Stimulated activated CD4-positive, alpha-beta T cell treated with anti-CD3 and anti-CD28 coated beads, Interleukin-15, amount 100 ng/mL, for 1 hour (primary cell): ENCODE data around the gene ZBTB14.
A peak's percentile ranks its signal among the peaks of the same experiment; 100 is the strongest.

ENCODE experiments used
- DNase-seq, 2 donors: peaks; one replicate each; pipeline ENCODE4 v3.0.0-alpha.2; 2020; ENCODE audit warnings: low read depth in 1 of 2, low spot score in 1 of 2

ZBTB14 gene

DNA sequence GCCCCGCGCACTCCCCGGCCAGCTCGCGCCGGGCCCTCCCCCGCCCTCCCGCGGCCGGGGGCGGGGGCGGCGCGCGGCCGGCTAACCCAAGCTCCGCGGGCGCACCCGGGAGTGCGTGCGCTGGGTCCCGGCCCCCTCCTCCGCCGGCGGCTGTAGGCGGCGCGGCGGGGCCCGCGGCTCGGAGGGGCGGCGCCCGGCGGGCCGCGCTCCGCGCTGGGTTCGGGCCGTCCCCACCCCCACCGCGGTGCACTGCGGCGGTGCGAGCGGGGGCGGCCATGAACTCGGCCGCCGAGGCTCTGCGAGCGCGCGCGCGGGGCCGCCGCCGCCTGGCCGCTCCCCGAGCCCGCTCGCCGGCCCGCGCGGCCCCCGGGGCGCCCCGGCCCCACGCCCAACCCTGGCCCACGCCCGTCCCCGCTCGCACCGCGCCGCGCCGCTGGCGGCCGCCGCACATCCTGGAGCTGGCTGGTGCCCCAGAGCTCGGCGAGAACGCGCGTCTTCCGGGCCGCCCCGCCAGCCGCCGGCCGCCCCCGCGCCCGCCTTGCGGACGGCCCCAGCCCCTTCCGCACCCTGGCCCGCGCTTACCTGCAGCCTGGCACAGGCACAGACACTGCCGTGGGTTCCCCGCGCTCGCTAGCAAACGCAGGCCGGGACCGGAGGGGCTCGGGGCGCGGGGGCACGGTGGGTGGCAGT, at the start of gene ZBTB14:
TSS of gene ZBTB14 (minus strand) at position 496 of the 690 bp plus-strand sequence. CDS start 2,480 bp downstream, outside the sequence.
- DNase-seq: peak; percentile 45 to 61

DNA sequence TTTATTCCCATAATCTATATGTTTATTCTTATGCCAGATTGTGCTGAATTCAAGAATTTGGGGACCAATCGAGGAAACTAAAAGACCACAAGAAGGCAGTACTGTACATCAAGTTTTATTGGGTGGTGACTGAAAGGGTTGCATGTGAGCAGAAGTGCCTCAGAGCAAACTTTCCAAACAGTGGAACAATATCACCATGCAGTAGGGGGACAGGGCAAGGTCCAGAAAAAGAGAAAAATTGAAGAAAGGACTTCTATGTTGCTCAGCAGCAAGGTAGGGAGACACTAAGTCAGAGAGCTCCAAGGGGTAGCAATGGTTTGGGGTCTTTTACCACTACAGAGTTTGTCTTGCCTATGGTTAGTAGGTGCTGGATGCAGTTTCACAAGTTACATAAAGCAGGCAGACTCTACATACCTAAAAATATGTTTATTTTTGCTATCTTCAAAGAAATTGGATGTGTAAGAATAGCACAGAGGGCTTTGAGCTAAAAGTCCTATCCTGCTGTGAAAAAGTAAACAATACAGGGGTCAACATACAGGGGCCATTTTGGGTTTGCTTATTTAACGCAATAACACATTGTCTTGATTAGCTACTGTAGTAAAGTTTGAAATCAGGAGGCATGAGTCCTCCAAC, 43.8 kb upstream of the ZBTB14 start:
- DNase-seq: no peak

DNA sequence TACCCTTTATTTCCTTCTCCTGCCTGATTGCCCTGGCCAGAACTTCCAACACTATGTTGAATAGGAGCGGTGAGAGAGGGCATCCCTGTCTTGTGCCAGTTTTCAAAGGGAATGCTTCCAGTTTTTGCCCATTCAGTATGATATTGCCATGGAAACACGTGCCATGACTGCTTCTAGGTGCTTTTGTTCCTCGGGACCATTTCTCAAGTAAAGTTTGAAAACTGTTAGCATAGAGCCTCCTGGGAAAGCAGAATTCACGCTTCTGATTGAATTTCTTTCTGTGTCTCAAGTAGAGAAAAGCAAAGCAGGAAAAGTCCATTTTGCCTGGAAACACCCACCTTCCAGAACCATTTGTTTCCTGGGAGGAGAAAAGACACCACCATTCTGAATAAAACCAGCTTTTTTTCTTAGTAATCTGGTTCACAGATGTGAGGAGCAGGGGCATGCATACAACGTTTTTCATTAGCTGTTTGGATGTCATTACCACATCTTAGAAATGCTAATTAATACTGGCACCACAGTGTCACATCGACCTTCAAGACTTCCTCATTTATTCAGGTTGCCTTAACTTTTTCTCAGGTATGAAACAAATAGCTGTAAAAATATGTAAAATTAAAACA, 39.0 kb upstream of the ZBTB14 start:
- no peak for DNase-seq

- no peak for DNase-seq
Observed at GRCh38 chr18:5318061-5318700, 22.7 kb upstream of the ZBTB14 start.

GRCh38 chr18:5317186-5317585, 21.7 kb upstream of the ZBTB14 start:
- DNase-seq: no peak

DNA sequence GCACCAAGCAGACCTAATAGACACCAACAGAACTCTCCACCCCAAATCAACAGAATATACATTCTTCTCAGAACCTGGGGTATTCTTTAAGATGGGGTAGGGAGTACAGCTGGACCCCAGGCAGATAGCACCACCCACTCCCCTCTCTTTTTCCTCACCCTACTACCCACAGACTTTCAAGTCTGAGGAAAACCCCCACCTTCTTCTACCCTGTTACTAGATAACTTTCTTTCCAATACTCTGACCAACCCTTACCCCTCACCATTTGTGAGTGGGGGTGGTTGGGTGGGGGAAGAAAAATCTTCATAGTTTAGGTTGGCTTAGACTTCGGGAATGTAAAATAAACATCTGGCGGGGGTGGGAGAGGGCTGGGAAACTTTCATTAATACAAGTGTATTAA, 20.3 kb upstream of the ZBTB14 start:
- DNase-seq: no peak

DNA sequence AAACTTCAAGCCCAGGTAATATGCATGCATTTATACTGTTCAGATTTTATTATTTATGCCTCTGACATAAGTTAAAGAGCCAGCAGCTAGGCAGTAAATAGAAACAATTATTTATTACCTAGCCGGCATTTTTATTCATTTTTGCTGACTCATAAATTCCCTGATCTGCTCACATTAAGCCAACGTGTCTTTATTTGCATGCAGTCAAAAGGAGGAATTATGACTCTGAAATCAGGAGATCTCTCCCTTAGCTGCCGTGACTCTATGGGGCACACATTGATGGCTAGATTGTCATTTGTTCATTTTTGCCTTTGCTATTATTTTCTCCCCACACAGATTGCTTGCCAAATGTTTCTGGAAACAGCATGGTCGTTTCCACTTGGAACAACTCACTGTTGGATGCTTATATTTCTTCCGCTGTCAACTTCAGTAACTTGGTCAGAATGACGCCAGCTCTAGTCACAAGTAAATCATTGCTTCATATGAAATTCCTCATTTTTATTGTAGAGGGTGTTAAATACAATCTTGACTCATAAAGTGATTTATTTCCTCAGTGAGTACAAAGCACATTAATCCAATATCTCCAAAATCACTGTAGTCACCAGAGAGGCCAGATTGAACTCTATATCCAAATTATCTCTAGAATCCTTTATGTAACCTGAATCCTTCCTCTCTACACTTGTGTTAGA, 15.9 kb upstream of the ZBTB14 start:
- DNase-seq: no peak

GRCh38 chr18:5309888-5310470, 14.5 kb upstream of the ZBTB14 start:
- DNase-seq: no peak

DNA sequence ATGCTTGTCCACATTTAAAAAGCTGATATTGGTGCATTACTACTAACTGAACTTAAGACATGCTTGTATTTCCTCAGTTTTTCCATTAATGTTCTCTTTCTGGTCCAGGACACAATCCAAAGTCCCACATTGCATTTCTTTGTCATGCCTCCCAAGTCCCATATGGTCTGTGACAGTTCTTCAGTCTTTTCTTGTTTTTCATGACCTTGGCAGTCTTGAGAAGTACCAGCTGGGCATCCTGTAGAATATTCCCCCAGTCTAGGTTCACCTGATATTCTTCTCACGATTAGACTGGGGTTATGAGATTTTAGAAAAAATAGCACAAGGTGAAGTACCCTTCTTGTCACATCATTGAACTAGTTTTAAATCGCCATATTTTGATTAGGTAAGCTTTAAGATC, 10.3 kb upstream of the ZBTB14 start:
- no peak for DNase-seq

GRCh38 chr18:5304232-5304631, 8.7 kb upstream of the ZBTB14 start:
- DNase-seq: no peak

DNA sequence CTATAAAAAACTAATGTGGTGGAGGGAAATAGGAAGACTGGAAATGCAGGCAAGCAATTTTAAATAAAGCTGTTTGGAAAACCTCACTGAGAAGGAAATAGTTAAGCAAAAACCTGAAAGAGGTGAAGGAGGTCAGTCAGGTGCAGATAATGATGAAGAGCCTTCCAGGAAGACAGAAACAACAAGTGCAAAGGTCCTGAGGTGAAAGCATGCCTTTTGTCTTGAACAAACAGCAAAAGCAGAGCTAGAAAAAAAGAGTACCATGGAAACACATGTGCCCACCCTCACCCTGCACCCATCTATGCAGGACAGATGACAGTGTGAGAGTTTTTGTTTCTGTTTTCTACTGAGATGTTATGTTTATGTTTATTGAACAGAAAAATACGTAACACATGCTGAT, 8.1 kb upstream of the ZBTB14 start:
- DNase-seq: no peak

DNA sequence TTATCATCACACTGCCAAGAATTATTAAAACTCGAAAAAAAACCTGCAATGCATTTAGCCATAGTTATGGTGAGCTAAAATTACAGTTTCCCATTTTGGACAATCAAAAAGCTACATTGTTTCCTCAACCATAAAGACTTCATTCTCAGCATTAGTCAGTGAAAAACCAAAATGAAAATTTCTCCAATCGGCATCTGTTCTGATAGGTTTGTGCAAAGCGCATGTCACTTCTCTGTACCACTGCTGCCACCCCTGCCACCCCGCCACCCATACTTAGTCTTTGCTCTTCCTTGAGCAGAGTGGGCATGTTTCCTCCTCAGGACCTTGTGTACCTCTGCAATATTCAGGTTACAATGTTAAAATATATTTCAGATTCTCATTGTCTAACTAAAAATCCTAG, 7.1 kb upstream of the ZBTB14 start:
- no peak for DNase-seq

DNA sequence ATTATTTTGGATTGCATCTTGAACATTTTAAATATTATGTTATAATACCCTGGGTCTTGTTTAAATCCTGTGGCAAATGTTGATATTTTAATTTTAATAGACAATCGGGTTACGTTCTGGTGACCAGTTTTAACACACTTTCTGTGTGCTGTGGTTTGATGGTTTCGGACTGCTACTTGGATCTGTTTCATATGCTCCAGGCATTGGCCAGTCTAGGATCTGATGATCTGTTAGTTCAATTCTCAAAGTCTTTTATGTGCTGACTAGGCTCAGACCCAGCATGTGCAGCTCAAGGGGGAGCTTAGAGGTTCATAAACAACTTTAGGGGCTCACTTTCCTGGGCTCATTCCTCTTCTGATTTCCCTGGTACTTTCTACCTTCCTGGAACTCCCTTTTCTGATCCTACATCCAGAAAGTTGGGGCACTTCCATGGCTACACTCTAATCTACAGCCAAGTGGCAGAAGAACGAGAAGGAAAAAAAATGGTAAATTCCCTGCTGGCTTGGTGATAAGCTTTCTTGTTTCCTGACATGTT, 5.0 kb upstream of the ZBTB14 start:
- no peak for DNase-seq

DNA sequence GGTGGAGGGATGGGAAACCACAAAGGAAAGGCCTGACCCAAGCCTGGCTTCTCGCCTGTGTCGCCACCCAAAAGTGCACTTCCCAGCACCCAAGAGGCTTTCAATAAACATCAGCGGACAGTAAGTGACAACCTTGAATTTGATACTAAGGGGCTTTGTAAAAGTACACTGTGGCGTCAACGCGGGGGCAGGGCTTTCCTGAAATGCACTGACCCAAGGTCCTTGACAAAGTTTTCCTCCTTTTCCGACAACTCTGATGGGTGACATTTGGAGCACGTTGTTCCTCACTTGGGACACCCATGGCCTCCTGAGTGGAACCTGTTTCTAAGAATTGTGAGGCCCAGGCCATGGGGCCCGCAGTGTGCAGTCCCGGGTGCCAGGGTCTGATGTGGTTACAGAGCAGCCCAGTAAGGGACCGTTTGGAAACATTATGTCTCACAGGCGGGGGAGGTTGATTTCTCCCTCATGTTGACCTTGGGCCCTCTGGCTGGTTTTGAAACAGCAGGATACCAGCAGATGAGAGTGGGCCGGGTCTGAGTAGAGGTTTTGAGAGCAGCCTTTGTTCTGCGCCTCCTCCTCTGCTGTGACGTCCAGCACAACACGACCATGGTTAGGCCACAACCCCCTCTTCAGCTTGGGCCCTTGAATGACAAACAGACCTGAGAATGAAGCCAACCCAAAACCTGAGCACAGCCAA, 2.8 kb upstream of the ZBTB14 start:
- no peak for DNase-seq

- DNase-seq: no peak
Observed at GRCh38 chr18:5297597-5297996, 2.1 kb upstream of the ZBTB14 start.

- peak in 1 of 2 donors; percentile 41 for DNase-seq
Observed at GRCh38 chr18:5296706-5297320, 1.3 kb upstream of the ZBTB14 start.

GRCh38 chr18:5295981-5296705, 617 bp upstream of the ZBTB14 start:
- DNase-seq: peak; percentile 94 to 96

DNA sequence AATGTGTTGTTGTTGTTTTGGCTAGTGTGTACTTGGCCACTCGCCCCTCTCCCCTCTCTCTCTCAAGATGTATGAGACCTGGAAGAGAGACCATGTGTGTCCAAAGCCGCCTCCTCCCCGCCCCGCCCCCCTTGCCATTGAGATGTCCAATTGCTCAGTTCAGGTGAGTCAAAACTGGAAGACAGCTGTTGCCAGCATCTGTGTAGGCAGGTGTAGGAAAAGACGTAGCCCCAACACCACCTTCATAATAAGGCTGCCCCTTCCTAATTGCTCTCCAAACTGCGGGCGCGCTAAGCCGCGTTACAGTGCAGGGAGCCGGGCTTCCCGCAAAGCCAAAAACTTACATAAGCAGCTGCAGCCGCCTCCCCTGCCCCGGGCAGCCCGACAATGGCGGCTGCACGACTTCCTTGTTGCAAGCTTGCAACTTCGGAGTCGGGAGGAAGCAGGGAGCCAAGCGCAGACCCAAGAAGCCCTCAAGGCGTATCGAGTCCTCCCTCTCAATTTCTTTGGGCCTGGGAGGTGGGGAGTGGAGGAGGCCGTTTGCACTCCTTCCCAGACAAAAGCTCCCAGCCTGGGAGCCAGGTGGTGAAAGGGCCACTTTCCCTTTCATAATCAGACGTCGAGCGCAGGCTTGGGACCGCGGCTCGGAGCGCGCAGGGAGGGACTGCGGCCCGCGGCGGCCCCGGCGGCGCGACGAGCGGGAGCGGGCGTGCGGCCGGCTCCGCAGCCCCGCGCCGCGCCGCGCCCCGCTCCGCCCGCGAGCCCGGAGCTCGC, 882 bp downstream of the ZBTB14 start:
- peak; percentile 33 to 37 for DNase-seq
